ELR (cell line): ENCODE results near the gene TMEM40.
A peak's percentile ranks its signal among the peaks of the same experiment; 100 is the strongest.

Experiments used
- DNase-seq: peaks from one replicate; pipeline ENCODE4 v3.0.0-alpha.2; 2015; ENCODE audit warnings: low read depth

Gene TMEM40

DNA sequence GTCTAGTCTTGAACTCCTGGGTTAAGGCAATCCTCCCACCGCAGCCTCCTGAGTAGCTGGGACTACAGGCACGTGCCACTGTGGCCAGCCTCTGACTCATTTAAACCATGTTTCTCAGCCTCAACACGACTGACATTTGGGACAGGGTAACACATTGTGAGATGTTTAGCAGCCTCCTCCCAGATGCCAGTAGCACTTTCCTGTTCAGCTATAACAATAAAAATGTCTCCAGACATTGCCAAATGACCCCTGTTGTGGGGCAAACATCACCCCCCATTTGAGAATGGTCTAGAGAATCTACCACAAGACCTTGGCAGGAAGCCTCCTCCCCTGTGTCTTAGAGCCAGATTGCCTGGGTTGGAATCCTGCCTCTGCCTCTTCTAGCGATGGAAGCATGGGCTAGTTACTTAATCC, 8.4 kb downstream of the TMEM40 start:
- peak; percentile 80 for DNase-seq

DNA sequence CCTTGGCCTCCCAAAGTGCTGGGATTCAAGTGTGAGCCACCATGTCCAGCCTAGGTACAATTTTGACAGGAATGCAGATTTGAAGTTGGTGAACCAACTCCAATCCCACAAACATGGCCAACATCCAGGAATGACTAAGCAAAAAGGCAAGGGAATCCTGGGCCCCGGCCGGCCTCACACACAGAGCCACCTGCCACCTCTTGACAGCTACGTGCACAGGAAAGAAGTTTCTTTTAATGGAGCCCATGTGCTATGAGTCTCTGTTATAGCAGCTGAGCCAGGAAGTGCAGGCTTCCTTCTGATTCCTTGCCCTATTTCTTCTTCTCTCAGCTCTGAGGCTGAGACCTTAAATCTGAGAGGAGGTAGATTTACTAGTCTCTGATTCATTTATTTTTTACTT, 8.8 kb downstream of the TMEM40 start:
- DNase-seq = peak; percentile 87

DNA sequence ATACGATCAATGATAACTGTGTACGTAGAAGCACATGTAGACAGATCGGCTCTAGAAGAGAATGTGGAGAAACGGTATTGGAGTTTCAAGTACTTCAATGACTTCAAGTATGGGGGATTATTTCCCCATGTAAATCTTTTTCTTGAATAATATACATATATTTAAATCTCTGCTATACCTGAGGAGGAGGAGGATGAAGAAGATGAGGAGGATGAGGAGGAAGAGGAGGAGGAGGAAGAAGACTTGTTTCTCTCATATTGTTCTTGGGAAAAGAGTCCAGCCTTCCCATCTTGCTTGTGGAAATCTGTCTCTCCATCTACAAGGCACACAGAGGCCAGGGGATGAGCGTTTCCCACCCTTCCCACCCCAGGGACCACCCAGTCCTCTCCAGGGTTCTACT, 10.6 kb downstream of the TMEM40 start:
- DNase-seq = no peak

DNA sequence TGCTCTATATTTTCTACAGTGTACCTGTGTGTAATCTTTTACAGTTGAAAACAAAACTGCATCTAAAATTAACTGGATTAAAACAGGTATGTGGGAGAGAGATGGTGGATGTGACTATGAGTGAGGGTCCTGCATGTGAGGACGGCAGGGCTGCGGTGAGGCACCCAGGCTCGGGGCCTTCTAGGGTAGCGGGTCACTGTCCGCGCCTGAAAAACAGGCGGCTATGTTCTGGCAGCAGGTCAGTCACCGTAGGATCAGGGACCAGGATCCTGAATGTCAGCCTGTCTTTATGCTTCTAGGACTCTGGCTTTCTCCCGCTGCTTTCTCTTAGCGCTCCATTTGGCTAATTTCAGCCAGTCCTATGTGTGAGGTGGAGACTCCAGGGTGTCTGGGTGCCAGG, 12.6 kb downstream of the TMEM40 start:
- no peak for DNase-seq

DNA sequence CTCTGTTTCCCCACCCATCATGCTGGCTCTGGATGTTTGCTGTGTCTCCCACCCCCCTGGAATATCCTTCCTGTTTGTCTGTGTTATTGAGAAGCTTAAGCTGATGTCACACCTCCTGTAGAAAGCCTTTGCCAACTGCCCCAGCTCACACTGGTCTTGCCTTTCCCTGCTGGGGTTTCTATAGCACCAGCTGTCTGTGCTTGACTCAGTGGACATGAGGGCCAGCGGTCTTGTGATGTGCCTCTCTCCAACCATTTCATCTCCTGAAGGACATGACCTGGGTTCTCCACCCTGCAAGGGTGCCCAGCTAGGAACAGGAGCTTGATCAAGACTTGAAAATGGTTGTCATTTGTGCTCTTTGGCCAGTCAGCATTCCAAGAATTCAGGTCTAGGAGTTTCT, 14.7 kb downstream of the TMEM40 start:
- no peak for DNase-seq

DNA sequence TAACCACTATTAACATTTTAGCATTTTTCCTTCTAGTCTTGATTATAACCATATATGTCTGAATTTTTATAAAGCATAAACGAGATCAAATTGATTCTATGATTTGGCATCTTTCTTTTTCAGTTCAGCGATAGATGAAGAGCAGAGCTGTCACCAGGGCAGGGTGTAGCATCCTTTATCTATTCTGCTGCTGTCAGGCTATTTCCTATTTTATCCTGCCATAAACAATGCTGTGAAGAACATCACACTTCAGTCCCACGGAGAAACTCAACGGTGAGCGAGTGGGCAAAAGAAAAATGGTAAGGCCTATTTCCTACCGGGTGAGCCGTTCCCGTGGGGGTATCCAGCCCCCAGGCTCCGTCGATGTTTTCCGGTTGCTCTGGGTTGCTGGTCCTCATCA, 15.5 kb downstream of the TMEM40 start:
- no peak for DNase-seq

DNA sequence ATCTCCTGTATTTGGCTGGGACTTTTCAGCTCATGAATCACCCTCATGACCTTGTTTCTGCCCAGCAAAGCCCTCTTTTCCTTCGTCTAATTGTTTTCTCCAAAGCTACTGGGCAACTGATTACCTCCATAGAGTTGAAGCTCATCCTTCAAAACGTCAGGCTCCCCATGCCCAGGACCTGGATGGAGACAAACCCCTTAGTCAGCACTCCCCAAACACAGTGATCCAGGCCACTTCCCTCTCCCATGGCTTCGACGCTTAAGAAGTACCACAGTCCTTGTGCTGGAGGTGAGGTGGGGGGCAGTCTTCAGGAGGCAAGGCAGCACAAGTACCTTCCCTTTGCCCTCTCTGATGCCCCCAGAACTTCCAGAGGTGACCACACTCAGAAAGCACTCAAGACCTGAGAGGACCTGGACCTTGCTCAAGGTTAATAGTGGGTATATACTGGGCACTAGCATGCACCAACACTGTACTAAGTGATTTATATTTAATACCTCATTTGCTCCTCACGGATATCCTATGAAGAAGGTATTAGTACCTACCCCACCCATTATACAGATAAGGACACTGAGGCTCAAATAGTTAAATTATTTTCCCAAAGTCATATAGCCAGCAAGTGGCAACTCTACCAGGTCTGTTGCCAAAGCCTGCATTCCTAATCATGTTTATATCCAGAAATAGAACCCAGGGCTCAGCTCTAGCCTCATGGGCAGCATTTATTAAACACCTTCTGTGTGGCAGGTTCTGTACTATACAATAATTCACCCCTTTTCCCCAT, 16.5 kb downstream of the TMEM40 start:
- DNase-seq = no peak

DNA sequence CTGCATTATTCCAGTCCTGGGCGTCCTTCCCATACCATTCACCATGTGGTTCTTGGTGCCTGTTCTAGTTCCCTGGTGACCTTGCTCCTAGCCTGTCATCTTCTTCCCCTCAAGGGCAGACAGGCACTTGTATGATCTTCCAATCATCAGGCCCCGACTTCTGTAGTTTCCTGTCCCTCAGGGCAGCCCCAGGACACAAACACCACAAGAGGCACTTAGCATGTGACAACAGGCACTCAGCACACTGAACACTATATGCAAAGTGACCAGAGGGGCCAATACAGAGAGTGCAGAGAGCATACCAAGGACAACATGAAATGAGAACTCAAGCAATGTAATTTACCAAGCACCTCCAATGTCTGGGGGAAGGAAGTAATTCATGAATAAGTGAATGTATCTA, 17.9 kb downstream of the TMEM40 start:
- no peak for DNase-seq

DNA sequence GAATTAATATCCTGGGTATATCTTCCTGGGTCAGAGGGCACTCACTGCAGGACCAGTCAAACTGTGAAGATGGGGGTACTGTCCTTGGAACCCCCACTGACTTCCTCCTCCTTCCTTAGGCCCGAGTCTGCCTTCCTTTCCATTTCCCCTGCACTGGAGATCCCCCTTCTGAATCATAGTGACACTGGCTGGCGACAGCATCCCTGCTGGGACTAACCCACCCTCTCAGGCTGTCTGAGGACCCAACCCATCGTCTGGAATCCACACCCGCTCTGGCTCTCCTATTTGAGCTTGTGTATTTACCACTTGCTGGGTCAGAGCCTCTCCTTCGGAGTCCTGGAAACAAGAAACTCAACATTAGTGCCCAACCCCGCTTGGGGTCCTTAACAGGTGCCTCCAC, 21.2 kb downstream of the TMEM40 start:
- no peak for DNase-seq

DNA sequence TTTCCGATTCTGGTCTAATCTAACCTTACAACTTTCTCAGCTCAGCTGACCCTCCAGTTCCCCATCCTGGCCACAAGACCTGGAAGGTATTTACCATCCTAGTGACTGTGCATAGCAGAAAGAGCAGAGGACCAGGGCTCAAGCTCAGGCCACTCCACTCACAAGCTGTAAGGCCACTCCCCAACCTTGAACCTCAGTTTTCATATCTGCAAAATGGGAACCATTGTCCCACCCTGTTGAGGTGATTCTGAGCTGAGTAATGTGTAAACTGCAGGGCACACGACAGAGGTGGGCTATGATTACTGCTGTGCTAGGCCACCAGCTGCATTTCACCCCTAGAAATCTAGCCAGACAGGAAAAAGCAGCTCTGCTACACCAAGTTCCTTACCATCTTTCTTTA, 21.7 kb downstream of the TMEM40 start:
- no peak for DNase-seq

DNA sequence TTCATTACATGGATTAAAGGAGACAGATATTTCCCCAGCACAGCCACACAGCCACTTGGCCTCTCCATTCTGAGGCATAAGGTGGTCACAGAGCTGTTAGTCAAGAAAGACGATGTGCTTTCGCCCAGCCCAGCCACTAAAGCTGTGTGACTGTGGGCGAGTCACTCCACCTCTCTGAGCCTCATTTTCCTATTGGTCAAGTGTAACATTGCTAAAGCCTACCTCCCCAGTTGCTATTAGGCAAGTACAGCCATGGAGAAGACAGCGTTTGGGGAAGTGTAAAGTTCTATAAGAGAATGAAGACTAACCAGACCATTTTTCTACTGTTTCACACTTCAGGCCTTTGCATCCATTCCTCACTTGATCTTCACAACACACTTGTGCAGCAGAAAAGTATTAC, 24.1 kb downstream of the TMEM40 start:
- DNase-seq = no peak

DNA sequence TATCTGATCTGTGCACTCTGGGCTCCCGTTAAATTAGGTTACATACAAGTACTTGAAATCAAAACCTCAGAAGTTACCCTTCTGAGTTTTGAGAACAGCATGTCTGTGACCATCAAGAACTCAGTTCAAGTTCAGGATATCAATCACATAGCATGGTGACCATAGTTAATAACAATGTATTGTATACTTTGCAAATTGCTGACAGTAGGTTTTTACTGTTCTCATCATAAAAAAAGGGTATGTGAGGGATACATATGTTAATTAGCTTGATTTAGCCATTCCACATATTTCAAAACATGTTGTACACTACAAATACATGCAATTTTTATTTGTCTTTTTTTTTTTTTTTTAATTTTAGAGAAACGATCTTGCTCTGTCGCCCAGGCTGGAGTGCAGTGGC, 25.5 kb downstream of the TMEM40 start:
- DNase-seq = no peak

DNA sequence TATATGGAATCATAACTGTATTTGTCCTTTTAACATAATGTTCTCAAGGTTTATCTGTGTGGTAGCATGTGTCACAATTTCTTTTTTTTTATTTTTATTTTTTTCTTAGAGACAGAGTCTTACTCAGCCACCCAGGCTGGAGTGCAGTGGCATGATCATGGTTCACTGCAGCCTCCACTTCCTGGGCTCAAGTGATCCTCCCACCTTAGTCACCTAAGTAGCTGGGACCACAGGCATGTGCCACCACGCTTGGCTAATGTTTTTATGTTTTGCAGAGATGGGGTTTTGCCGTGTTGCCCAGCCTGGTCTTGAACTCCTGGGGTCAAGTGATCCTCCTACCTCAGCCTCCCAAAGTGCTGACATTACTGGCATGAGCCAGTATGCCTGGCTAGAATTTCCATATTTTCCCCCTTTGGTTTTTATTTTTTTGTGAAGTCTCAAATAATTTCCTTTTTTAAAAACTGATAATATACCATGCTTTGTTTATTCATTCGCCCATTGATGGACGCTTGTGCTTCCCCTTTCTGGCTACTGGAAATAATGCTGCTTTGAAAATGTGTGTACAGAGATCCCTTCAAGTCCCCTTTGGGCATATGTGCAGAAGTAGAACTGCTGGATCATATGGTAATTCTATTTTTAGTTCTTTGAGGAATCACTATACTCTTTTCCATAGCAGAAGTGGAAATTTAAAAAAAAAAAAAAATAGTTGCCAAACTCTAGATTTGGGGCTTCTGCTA, 28.4 kb downstream of the TMEM40 start:
- DNase-seq = peak; percentile 71

DNA sequence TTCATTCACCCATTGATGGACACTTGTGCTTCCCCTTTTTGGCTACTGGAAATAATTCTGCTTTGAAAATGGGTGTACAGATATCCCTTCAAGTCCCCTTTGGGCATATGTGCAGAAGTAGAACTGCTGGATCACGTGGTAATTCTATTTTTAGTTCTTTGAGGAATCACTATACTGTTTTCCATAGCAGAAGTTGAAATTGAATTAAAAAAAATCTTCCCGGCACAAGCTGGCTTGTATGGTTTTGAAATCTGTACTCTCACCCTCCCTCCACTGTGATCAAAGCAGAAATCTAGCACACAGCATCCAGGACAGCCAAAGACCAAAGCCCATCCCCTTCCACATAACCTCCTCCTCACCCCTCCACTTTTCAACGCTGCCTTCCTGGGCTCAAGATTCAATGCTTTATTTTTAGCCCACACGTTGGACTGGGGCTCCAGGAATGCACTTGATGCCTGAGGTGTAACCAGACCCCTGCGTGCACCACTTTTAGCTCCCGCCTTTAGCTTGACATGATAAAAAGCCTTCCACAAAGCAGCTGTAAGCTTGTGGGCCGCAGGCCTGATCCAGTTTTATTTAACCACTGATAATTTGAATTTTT, 29.9 kb downstream of the TMEM40 start:
- DNase-seq = no peak

DNA sequence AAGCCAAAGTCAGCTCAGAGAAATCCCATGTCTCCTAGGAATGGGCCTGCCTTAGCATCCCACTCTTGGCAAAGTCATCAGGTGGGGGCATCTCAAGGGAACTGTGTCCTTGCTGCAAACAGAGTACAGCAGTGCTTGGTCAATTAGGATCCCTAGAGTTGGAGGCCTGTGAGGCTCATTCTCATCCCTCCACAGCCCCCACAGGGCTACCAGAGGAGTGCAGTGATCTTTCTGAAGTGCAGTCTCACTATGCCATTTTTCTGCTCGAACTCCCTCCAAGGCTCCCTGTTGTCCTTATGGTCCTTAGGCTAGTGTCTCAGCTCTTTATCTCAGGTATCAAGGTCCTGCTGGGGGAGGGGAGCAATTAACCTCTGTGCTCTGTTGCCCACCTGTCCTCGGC, 31.1 kb downstream of the TMEM40 start:
- no peak for DNase-seq

DNA sequence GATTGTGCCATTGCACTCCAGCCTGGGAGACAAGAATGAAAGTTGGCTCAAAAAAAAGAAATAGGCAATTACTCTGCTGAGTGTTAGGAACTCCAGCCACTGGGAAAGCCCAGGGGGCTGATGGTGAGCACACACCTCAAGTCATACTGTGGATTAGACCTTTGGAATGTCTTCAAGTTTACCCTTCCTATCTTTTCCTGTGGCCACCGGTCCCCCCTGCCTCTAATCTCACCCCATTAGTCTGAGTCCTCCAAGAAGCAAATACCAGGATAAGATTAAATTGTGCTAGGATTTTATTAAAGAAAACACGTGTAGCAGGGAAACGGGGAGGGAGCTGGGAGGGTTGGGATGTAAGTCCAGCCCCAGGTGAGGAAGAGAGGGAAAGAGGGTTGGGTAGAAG, 31.6 kb downstream of the TMEM40 start:
- DNase-seq = no peak

DNA sequence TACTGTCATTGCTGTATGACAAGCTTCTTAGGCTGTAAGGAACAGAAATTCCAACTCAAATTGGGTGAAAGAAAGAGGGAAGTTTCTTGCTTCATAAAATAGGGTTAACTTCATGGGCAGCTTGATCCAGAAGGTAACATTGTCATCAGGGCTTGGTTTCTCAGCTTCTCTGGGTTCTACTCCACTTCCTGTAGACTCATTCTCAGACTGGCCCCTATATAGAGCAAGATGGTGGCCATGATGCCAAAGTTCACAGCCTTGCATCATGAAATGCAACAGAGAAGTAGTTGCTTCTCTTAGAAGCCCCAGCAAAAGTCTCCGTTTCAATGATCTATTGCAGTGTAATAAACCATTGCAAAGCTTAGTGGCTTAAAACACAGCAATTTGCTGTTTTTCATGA, 33.6 kb downstream of the TMEM40 start:
- no peak for DNase-seq

DNA sequence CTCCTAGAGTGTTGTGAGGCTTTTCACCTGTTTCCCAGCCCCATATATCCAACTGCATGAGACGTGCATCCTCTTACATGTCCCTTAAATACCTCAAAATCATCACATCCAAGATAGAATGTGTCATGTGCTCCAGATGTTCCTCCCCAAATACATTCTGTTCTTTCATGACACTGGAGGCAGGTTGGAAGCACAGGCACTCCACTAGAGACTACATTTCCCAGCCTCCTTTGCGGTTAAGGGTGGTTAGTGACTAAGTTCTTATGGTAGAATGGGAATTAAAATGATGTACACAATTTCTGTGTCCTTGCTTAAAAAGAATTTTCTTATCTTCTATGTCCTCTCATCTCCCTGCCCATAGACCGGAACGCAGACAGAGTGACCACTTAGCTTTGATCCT, 34.3 kb downstream of the TMEM40 start:
- DNase-seq = peak; percentile 39

DNA sequence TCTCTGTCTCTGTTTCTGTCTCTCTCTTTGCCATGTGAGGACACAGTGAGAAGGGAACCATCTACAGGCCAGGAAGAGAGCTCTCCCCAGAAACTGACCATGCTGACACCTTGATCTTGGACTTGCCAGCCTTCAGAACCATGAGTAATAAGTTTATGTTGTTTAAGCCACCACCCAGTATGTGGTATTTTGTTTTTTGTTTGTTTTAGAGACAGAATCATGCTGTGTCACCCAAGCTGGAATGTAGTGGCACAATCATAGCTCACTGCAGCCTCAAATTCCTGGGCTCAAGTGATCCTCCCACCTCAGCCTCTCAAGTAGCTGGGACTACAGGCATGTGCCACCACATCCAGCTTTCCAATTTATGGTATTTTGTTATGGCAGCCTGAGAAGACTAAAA, 35.7 kb downstream of the TMEM40 start:
- peak; percentile 61 for DNase-seq

DNA sequence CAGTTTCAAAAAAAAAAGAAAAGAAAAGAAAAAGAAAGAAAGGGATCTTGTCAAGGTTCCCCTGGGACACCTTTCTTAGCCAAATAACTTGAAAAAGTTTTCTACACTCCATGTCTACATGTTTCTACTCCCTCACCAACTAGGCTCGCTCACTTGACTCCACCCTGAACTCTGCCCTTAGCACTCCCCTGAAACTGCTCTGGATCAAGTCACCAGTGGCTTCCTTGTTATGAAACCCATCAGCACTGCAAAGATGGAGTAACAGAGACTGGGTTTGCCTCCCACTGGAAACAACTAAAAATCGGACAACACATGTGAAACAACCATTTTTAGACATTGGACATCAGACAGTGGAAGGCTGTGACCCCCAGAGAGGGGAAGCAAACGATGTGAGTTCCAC, 36.8 kb downstream of the TMEM40 start:
- DNase-seq = no peak

DNA sequence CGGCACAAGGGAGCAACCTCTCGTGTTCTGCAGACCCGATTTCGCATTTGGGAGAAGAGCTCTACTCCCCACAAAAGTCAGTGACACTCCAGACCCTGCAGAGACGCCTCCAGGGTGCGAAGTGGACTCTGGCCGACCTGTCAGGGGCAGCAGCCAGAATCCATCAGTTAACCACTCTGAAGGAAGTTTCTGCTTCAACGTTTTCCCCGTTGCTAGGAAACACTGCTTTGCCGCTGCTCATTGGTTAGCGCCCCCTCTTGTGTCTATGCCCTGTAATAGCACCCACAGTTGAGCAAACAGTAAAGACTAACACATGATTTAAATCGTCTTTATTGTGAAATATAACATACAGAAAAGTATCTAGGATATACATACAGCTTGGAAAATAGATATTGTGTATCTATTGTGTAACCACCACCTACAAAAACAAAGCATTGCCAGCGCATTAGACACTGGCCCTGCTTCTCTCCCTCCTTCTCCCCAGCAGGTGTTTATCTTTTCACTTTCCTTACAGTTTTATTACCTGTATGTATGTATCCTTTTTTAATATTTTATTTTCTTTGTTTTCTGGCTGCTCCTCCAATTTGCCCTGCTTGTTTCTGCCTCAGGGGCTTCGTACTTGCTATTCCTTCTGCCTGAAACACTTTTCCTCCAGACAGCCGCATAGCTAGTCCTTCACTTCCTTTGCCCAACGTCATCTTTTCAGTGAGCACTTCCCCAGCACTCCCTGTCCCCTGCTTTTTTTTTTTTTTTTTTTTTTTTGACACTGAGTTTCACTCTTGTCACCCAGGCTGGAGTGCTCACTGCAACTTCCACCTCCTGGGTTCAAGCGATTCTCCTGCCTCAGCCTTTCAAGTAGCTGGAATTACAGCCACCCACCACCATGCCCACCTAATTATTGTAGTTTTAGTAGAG, 38.8 kb downstream of the TMEM40 start:
- peak; percentile 83 for DNase-seq

DNA sequence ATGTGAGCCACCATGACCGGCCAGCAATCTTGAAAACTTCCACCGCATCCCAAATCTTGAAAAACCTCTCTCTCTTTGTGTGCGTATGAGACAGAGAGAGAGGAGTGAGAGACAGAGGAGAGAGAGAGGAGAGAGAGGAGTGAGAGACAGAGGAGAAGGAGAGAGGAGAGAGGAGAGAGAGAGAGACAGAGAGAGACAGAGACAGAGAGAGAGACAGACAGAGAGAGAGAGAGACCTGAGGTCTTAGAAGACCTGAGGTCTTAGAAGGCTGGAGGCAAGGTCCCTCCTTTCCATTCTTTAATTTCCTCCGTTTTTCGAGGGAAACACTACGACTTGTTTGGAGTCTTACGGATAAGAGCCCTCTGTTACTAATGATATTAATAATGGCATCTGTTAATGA, 39.5 kb downstream of the TMEM40 start:
- DNase-seq = no peak
